K562 (cell line): ENCODE measurements around the gene SLC25A48. TPM values are rescaled to one million over a fixed set of nuclear protein-coding genes. Genes with fewer than 3 reads are reported as not detected.

Source experiments
- ATAC-seq: fragments of 200-7000 bp; cut with Tn5 transposase; 3 replicates; pipeline ENCODE4 v1.9.1; 2020; ENCODE audit warnings: moderate library complexity
- BruUV-seq: library from RNA; stranded (reverse); fragments of 400-500 nt; replicated peaks from 2 replicates; lab custom pipeline; 2021; lab: Mats Ljungman, UMichigan
- CTCF ChIA-PET: fragments of 300-600 bp; formaldehyde crosslinking; extraction: SDS; loops from one replicate; lab custom pipeline; 2021; ENCODE audit warnings: low intra/inter-chr PET ratio; lab: Yijun Ruan, JAX
- POLR2A ChIA-PET: fragments of 300-600, 350-650 bp; sonication (Branson Sonifier 250); formaldehyde crosslinking; extraction: SDS; loops from one replicate; lab custom pipeline; 2021; ENCODE audit warnings: antibody characterized with exemption, inconsistent platforms; lab: Yijun Ruan, JAX
- DNase-seq, 4 experiments: peaks; one replicate each; pipeline versions ENCODE4 v3.0.0 to v3.0.0-alpha.2; 2011 to 2018; ENCODE audit warnings: low spot score in 3 of 4, mixed read lengths in 3 of 4; ENCODE audit errors: extremely low read depth in 1 of 4
- FAIRE-seq: peaks from 2 replicates; lab custom pipeline; 2011; peaks lifted over from hg19 to GRCh38; lab: Jason Lieb, UNC
- H2AFZ ChIP-seq: 2 replicates; pipeline ENCODE4 v1.6.0; 2011; ENCODE audit warnings: low read depth, low read length, control low read depth, inconsistent platforms
- H3K27ac ChIP-seq: fragments of 200-600 bp; 3 replicates; pipeline ENCODE4 v1.8.0; 2011; ENCODE audit warnings: low read depth, mild to moderate bottlenecking, control low read depth, inconsistent platforms, low read length, moderate library complexity, mixed read lengths; ENCODE audit errors: extremely low read depth
- H3K27me3 ChIP-seq, 2 experiments: fragments of 300-600 bp in 1 of 2; 2 replicates in 1 of 2; 3 replicates in 1 of 2; pipeline versions ENCODE4 v1.6.0 to v1.8.0; 2011; ENCODE audit warnings: inconsistent platforms in 2 of 2, low read length in 2 of 2, mild to moderate bottlenecking in 1 of 2, mixed read lengths in 1 of 2, moderate library complexity in 1 of 2; ENCODE audit not compliant: control insufficient read depth in 2 of 2, insufficient read depth in 2 of 2
- H3K36me3 ChIP-seq: fragments of 300-600 bp; 3 replicates; pipeline ENCODE4 v1.8.0; 2011; ENCODE audit warnings: mild to moderate bottlenecking, low read length, inconsistent platforms; ENCODE audit not compliant: control insufficient read depth, insufficient read depth
- H3K4me1 ChIP-seq, 2 experiments: fragments of 200-600 bp in 1 of 2; replicated peaks in 1 of 2; 2 replicates in 1 of 2; 3 replicates in 1 of 2; pipeline versions ENCODE4 v1.5.1 to v1.8.0; 2011; ENCODE audit warnings: inconsistent platforms in 2 of 2, low read length in 2 of 2, mild to moderate bottlenecking in 1 of 2, mixed read lengths in 1 of 2, moderate library complexity in 1 of 2; ENCODE audit not compliant: control insufficient read depth in 2 of 2, insufficient read depth in 2 of 2
- H3K4me2 ChIP-seq: 2 replicates; pipeline ENCODE4 v1.6.1; 2011; ENCODE audit warnings: low read length, control low read depth, inconsistent platforms, mixed read lengths; ENCODE audit not compliant: insufficient read depth
- H3K4me3 ChIP-seq: fragments of 200-600 bp; sonication (generic), shearing (Covaris generic); 2 replicates; pipeline ENCODE4 v1.5.1; 2016; ENCODE audit warnings: control low read depth, inconsistent platforms
- H3K79me2 ChIP-seq: fragments of 200-600 bp; 3 replicates; pipeline ENCODE4 v1.8.0; 2011; ENCODE audit warnings: low read length, inconsistent platforms; ENCODE audit not compliant: control insufficient read depth, insufficient read depth
- H3K9ac ChIP-seq, 2 experiments: 2 replicates each; pipeline versions ENCODE4 v1.6.0 to v1.6.1; 2011; ENCODE audit warnings: low read depth in 2 of 2, low read length in 2 of 2, control low read depth in 1 of 2, inconsistent platforms in 1 of 2, mild to moderate bottlenecking in 1 of 2, mixed read lengths in 1 of 2; ENCODE audit not compliant: insufficient read depth in 1 of 2
- H3K9me1 ChIP-seq: one replicate; pipeline ENCODE4 v1.6.0; 2011; ENCODE audit warnings: inconsistent platforms, mild to moderate bottlenecking, low read length, moderate library complexity; ENCODE audit not compliant: control insufficient read depth, insufficient read depth
- H3K9me3 ChIP-seq: replicated peaks from 2 replicates; pipeline ENCODE4 v1.5.1; 2011; ENCODE audit warnings: low read depth, low read length, inconsistent platforms; ENCODE audit not compliant: control insufficient read depth, insufficient read depth
- H4K20me1 ChIP-seq: replicated peaks from 2 replicates; pipeline ENCODE4 v1.6.1; 2011; ENCODE audit warnings: low read length, inconsistent platforms, mixed read lengths; ENCODE audit not compliant: control insufficient read depth, insufficient read depth
- CREB5 ChIP-seq: fragments of 250-450 bp; sonication (Bioruptor Pico); IDR thresholded peaks from 2 replicates; pipeline ENCODE4 v1.5.0; 2020; ENCODE audit warnings: mild to moderate bottlenecking
- HDAC3 ChIP-seq: fragments of 450-650 bp; IDR thresholded peaks from 2 replicates; pipeline ENCODE4 v1.6.1; 2018; ENCODE audit warnings: borderline replicate concordance, mild to moderate bottlenecking, moderate library complexity; ENCODE audit not compliant: partially characterized antibody
- KDM1A ChIP-seq, 2 experiments: fragments of 450-650 bp; IDR thresholded peaks; 2 replicates each; pipeline ENCODE4 v1.6.1; 2016; ENCODE audit warnings: mild to moderate bottlenecking in 2 of 2
- PHTF2 ChIP-seq: fragments of 250-450 bp; sonication (Bioruptor Pico); IDR thresholded peaks from 2 replicates; pipeline ENCODE4 v1.5.0; 2021; ENCODE audit warnings: mild to moderate bottlenecking
- SNAPC5 ChIP-seq: fragments of 250-450 bp; sonication (Bioruptor Pico); IDR thresholded peaks from 2 replicates; pipeline ENCODE4 v1.8.0; 2021; ENCODE audit warnings: moderate library complexity, mild to moderate bottlenecking, inconsistent platforms
- ZNF239 ChIP-seq: fragments of 250-450 bp; sonication (Bioruptor Pico); IDR thresholded peaks from 2 replicates; pipeline ENCODE4 v1.4.0; 2020; ENCODE audit warnings: mild to moderate bottlenecking
- ZNF318 ChIP-seq, 2 experiments: fragments of 450-650 bp; IDR thresholded peaks; 2 replicates each; pipeline ENCODE4 v1.6.1; 2016; ENCODE audit warnings: mild to moderate bottlenecking in 2 of 2, borderline replicate concordance in 1 of 2, low read depth in 1 of 2, moderate library complexity in 1 of 2
- ZNF41 ChIP-seq: fragments of 250-450 bp; sonication (Bioruptor Pico); conservative IDR thresholded peaks from 2 replicates; pipeline ENCODE4 v1.4.0; 2020; ENCODE audit warnings: mild to moderate bottlenecking
- whole genome bisulfite sequencing: fragments of 100-300 bp; shearing (Covaris generic); methylation state at CpG from one replicate; pipeline ENCODE4 v1.1.6; 2016; ENCODE audit warnings: low coverage, mixed read lengths; ENCODE audit not compliant: insufficient coverage; ENCODE audit errors: missing lambda C conversion rate; 5-methylcytosine and 5-hydroxymethylcytosine counted together
- in situ Hi-C: fragments of 300-500 bp; cut with MboI; formaldehyde crosslinking; loops from 4 replicates; pipeline ENCODE4 v1.15.0; 2018; ENCODE audit warnings: inconsistent platforms, mixed read lengths
- intact Hi-C: fragments of 100-400 bp; cut with micrococcal nuclease; formaldehyde crosslinking; loops from 2 replicates; pipeline ENCODE4 v1.14.2; 2022
- polyA plus RNA-seq, 8 experiments: library from polyadenylated mRNA; depleted of rRNA in 4 of 8; stranded (reverse) in 5 of 8; unstranded in 3 of 8; fragments of >200 nt; fragmentation: Nextera tagmentation in 2 of 8; fragmentation: Illumina TruSeq in 1 of 8; extraction: Ambion mirVana in 2 of 8; extraction: Trizol in 1 of 8; gene quantifications; 2 replicates each; pipeline versions ENCODE4 v1.2.1 to v1.2.3, GENCODE V29; 2011 to 2014; ENCODE audit warnings: inconsistent platforms in 1 of 8, missing spikeins in 1 of 8
- total RNA-seq, 7 experiments: library from RNA; depleted of rRNA in 6 of 7; stranded (reverse); fragments of >200 nt in 6 of 7; fragmentation: Illumina TruSeq in 2 of 7; extraction: Trizol in 2 of 7; gene quantifications; 2 replicates each; pipeline versions ENCODE4 v1.2.1 to v1.2.3, GENCODE V29; 2011 to 2021; ENCODE audit warnings: low replicate concordance in 1 of 7

SLC25A48 gene
- total and polyA plus RNA-seq, 9 of the 15 experiments (the other 6 are each of a cell fraction or from before 2014, with no cell fraction given), result 0.08 to 0.35 (median 0.23) TPM; not detected in 1

DNA sequence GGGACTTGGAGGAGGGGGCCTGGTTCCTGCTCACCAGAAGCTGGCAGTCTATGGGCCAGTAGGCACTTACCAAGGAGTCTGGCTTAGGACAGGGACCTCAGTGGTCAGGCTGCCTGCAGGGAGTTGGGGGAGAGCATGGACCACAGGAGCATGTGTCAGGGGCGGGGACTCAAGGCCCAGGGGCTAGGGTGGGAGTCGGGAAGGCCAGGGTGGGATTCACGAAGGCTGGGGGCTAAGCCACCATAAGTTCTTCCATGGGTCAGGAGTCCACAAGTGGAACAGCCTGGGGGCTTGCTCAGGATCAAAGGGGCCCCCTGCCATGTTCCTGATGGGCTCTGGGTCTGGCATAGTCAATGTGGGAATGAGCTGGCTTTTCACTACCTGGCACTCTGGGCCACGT, 11.5 kb upstream of the SLC25A48 start:
- Histone ChIP-seq H3K9ac (no peak overlapping the region), H3K79me2 (no peaks in the 10 kb centered on the region), H4K20me1 (peaks cover 4% of the 10 kb centered on the region; the same call in 1 of the 2 replicates), H3K9me3 (no peaks in the 10 kb centered on the region), H3K36me3 (no peaks in the 10 kb centered on the region), H3K4me1 (no peaks in the 10 kb centered on the region), H3K4me2 (no peak overlapping the region), H3K27ac (no peak overlapping the region), H3K4me3 (no peak overlapping the region), H3K9me1 (no peaks in the 10 kb centered on the region), H3K27me3 (peaks cover 0 to 21% of the 10 kb centered on the region in 2 experiments; a peak in 2 of 5 replicates), H2AFZ (no peak overlapping the region)
- BruUV-seq, result no TSS peak
- TF ChIP-seq ZNF41 (CRISPR knock-in tag) (no peak), ZNF318 (IDR thresholded peaks at IDR 0.05; ENCODE audit: borderline replicate concordance in 1 of 2, low read depth in 1 of 2) (no peak), HDAC3 (no peak), KDM1A (IDR thresholded peaks at IDR 0.05) (no peak), PHTF2 (no peak), SNAPC5 (no peak), ZNF239 (CRISPR knock-in tag) (no peak), CREB5 (CRISPR knock-in tag) (no peak)
- FAIRE-seq (no peak), ATAC-seq (no peak), DNase-seq (no peak)
- WGBS, result 0% methylated on average over 4 of the region's 4 CpGs
- intact Hi-C loops (no loop called here), in situ Hi-C loops (no loop called here)
- CTCF ChIA-PET, result no interaction called here
- POLR2A ChIA-PET, result no interaction called here
